ENCODE results near the gene NECAB3. TPM values are rescaled to one million over a fixed set of nuclear protein-coding genes. Genes with fewer than 3 reads are reported as not detected.

The NECAB3 gene
- total and polyA plus RNA-seq, 4 experiments from 2014 or later: 2.0 to 23.4 (median 12.9) TPM

DNA sequence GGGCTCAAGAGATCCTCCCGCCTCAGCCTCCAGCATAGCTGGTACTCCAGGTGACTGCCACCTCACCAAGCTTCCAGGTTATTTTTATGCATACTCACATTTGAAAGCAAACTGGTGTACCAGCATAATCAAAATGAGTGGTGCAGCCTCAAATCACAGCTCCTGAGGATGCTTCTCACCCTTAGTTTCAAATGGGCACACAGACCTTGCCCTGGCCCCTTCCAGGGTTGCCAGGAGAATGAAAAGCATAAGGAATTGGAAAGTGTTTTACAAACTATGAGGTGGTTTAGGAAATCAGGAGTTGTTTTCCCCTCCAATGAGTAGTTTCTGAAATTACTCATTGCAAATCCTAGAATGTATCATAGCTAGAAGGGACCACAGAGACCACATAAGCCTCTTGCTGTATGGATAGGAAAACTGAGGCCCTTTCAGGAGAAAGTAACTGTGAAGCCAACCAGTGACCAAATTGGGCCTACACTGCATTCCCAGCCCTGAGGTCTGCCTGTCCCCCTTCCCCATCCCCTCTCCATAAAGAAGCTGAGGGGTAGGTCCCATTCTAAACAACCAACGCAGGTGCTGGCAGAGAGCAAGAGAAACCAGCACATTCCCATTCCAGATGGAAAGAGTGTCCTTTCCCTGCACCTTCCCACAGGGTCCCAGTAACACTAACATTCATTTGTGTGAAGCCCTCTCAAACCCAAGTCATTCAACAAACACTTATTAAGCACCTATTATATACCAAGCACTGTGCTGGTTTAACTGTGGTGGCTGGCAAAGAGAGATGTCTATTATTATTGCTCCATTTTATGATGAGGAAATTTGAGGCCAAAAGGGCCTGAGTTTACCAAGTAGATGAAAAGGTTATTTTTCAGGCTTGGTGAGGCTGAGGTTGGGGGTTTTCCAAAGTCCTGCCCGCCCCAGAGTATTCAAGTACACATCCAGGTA, 14.0 kb upstream of the NECAB3 start:
- Histone ChIP-seq H3K27ac (ENCODE audit: low read depth, low read length) (no peak overlapping the region), H3K4me3 (ENCODE audit: low read length in 2 of 2) (no peak overlapping the region), H3K4me1 (ENCODE audit: insufficient read depth, low read length) (peaks cover 40% of the 10 kb centered on the region), H3K9me3 (ENCODE audit: control insufficient read depth in 1 of 2, low read length in 2 of 2) (no peaks in the 10 kb centered on the region), H3K27me3 (ENCODE audit: insufficient read depth, low read length) (no peaks in the 10 kb centered on the region), H3K36me3 (ENCODE audit: insufficient read depth, low read length) (no peaks in the 10 kb centered on the region)
- ChIA-PET POLR2A (ENCODE audit: partially characterized antibody) (interaction anchor here (0.9 to 4.3 kb wide), 6 partner anchors 9 to 171 kb away, joined by 3 to 21 read pairs (median 6); partner anchors contain the start of gene PXMP4), CTCF (ENCODE audit: partially characterized antibody) (interaction anchor here (1.4 to 2.1 kb wide), 2 partner anchors 21 to 30 kb away, joined by 4 to 15 read pairs; partner anchors contain the start of gene ACTL10)
- Mint-ChIP-seq H3K4me1 (peaks cover 22 to 54% (median 39%) of the 10 kb centered on the region in 4 donors), H3K4me3 (peak overlapping the region in 2 of 8 donors; percentile 8 to 11), H3K36me3 (no peaks in the 10 kb centered on the region), H3K27ac (peak overlapping the region; percentile 31 to 86 (median 76)), H3K27me3 (no peaks in the 10 kb centered on the region), H3K9me3 (no peaks in the 10 kb centered on the region)
- intact Hi-C loops (cut with micrococcal nuclease): no loop called here
- DNase-seq: no peak

DNA sequence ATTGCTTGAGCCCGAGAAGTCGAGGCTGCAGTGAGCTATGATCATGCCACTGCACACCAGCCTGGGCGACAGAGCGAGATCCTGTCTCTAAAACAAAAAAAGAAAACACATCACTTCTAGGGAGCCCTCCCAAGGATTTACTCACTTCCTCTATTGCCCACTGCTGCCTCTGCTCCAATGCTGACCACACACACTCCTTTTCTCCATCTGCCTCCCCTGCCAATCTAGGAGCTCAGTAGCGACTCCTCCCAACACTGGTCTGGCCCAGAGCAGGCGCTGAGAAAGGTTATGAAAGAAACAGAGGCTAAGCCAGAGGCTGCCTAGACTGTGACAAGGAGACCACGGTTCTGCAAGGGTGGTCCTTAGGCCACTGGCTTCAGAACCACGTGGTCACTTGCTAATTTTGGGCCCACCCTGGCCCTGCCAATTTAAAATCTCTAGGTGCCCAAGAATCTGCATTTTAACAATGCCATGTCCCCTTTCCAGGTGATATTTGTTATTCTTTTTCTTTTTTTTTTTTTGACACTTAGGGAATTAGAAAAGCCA, 13.2 kb upstream of the NECAB3 start:
- Histone ChIP-seq H3K27me3 (ENCODE audit: insufficient read depth, low read length) (no peaks in the 10 kb centered on the region), H3K36me3 (ENCODE audit: insufficient read depth, low read length) (no peaks in the 10 kb centered on the region), H3K4me3 (ENCODE audit: low read length in 2 of 2) (no peak overlapping the region), H3K4me1 (ENCODE audit: insufficient read depth, low read length) (peaks cover 40% of the 10 kb centered on the region), H3K9me3 (ENCODE audit: control insufficient read depth in 1 of 2, low read length in 2 of 2) (no peaks in the 10 kb centered on the region), H3K27ac (ENCODE audit: low read depth, low read length) (no peak overlapping the region)
- POLR2A ChIA-PET (ENCODE audit: partially characterized antibody): interaction anchor here (0.8 to 4.3 kb wide), 6 partner anchors 8 to 172 kb away, joined by 3 to 15 read pairs (median 6); partner anchors contain the start of genes ACTL10, C20orf144 and PXMP4
- Mint-ChIP-seq H3K27ac (peak overlapping the region in 5 of 7 donors; percentile 74 to 94 (median 86)), H3K4me1 (peaks cover 22 to 54% (median 39%) of the 10 kb centered on the region in 4 donors), H3K4me3 (peak overlapping the region in 3 of 8 donors; percentile 82 to 89 (median 83)), H3K9me3 (no peaks in the 10 kb centered on the region), H3K36me3 (no peaks in the 10 kb centered on the region), H3K27me3 (no peaks in the 10 kb centered on the region)
- intact Hi-C loops (cut with micrococcal nuclease): no loop called here
- DNase-seq: no peak
- CTCF ChIA-PET (ENCODE audit: partially characterized antibody): interaction anchor here (0.9 to 2.1 kb wide), 3 partner anchors 20 to 31 kb away, joined by 3 to 15 read pairs (median 4); partner anchors contain the start of gene ACTL10

DNA sequence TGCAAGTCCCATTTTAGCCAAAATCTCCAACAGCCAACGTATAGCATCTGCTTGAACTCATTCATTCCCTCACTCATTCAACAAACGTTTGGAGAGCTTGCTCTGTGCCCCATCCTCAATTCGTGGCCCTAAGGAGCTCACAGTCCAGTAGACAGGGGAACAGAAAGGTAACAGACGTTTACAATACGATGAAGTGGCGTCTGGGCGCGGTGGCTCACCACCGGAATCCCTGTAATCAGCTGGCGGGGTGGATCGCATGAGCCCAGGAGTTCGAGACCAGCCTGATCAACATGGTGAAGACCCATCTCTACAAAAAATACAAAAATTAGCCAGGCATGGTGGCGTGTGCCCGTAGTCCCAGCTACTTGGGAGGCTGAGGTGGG, 12.7 kb upstream of the NECAB3 start:
- Histone ChIP-seq H3K4me3 (ENCODE audit: low read length in 2 of 2) (no peak overlapping the region), H3K27me3 (ENCODE audit: insufficient read depth, low read length) (no peaks in the 10 kb centered on the region), H3K27ac (ENCODE audit: low read depth, low read length) (peak overlapping the region; percentile 37), H3K36me3 (ENCODE audit: insufficient read depth, low read length) (no peaks in the 10 kb centered on the region), H3K9me3 (ENCODE audit: control insufficient read depth in 1 of 2, low read length in 2 of 2) (no peaks in the 10 kb centered on the region), H3K4me1 (ENCODE audit: insufficient read depth, low read length) (peaks cover 40% of the 10 kb centered on the region)
- Mint-ChIP-seq H3K27me3 (no peaks in the 10 kb centered on the region), H3K4me1 (peaks cover 22 to 56% (median 39%) of the 10 kb centered on the region in 4 donors), H3K36me3 (no peaks in the 10 kb centered on the region), H3K9me3 (no peaks in the 10 kb centered on the region), H3K4me3 (peak overlapping the region; percentile 82 to 89 (median 84)), H3K27ac (peak overlapping the region; percentile 74 to 94 (median 91))
- POLR2A ChIA-PET (ENCODE audit: partially characterized antibody): interaction anchor here (0.8 to 4.3 kb wide), 6 partner anchors 8 to 172 kb away, joined by 3 to 15 read pairs (median 6); partner anchors contain the start of genes ACTL10, C20orf144 and PXMP4
- intact Hi-C loops (cut with micrococcal nuclease): loop anchor here (1.0 kb wide), 6 partner anchors 24 to 286 kb away; partner anchors contain the start of genes CDK5RAP1, CHMP4B and PXMP4
- CTCF ChIA-PET (ENCODE audit: partially characterized antibody): interaction anchor here (0.9 to 2.1 kb wide), 3 partner anchors 19 to 32 kb away, joined by 3 to 15 read pairs (median 4); partner anchors contain the start of gene ACTL10
- DNase-seq: no peak

- intact Hi-C loops (cut with micrococcal nuclease): loop anchor here (1.0 kb wide), 6 partner anchors 23 to 285 kb away; partner anchors contain the start of genes CDK5RAP1, CHMP4B and PXMP4
- Histone ChIP-seq H3K27me3 (ENCODE audit: insufficient read depth, low read length) (no peaks in the 10 kb centered on the region), H3K9me3 (ENCODE audit: control insufficient read depth in 1 of 2, low read length in 2 of 2) (no peaks in the 10 kb centered on the region), H3K4me3 (ENCODE audit: low read length in 2 of 2) (peak within 1 kb of the TSS in 1 of 2 donors; percentile 38), H3K36me3 (ENCODE audit: insufficient read depth, low read length) (no peaks in the 10 kb centered on the region), H3K27ac (ENCODE audit: low read depth, low read length) (peak within 1 kb of the TSS; percentile 54), H3K4me1 (ENCODE audit: insufficient read depth, low read length) (peaks cover 40% of the 10 kb centered on the region)
- no peaks in the 10 kb centered on the region for H3K27me3 Mint-ChIP-seq
- POLR2A ChIA-PET (ENCODE audit: partially characterized antibody): interaction anchor here (0.8 to 4.3 kb wide), 9 partner anchors 7 to 173 kb away, joined by 3 to 15 read pairs (median 6); partner anchors contain the start of genes ACTL10, C20orf144, PXMP4 and ZNF341
- H3K4me3 Mint-ChIP-seq: peak within 1 kb of the TSS; percentile 82 to 89 (median 86)
- peak within 1 kb of the TSS; percentile 84 to 94 (median 91) for H3K27ac Mint-ChIP-seq
- DNase-seq: peak; percentile 91 to 95 (median 93)
- no peaks in the 10 kb centered on the region for H3K36me3 Mint-ChIP-seq
- CTCF ChIA-PET (ENCODE audit: partially characterized antibody): interaction anchor here (0.9 to 2.1 kb wide), 4 partner anchors 19 to 126 kb away, joined by 3 to 15 read pairs (median 4); partner anchors contain the start of gene ACTL10
- H3K9me3 Mint-ChIP-seq: no peaks in the 10 kb centered on the region
- H3K4me1 Mint-ChIP-seq: peaks cover 26 to 62% (median 43%) of the 10 kb centered on the region in 4 donors
Measured at GRCh38 chr20:33686100-33686983, 12.1 kb upstream of the NECAB3 start, which contains the start of gene E2F1. Gene E2F1, minus strand, starts transcription at chr20:33686385. Its CDS starts 121 bp downstream, at chr20:33686264.

GRCh38 chr20:33685328-33686099, 11.3 kb upstream of the NECAB3 start:
- H3K4me3 ChIP-seq (ENCODE audit: low read length in 2 of 2): peak overlapping the region in 1 of 2 donors; percentile 38
- no peaks in the 10 kb centered on the region for H3K36me3 ChIP-seq (ENCODE audit: insufficient read depth, low read length)
- intact Hi-C loops (cut with micrococcal nuclease): loop anchor here (1.0 kb wide), 6 partner anchors 22 to 284 kb away; partner anchors contain the start of genes CDK5RAP1, CHMP4B and PXMP4
- DNase-seq: peak in 2 of 5 donors; percentile 26 to 31
- H3K9me3 ChIP-seq (ENCODE audit: control insufficient read depth in 1 of 2, low read length in 2 of 2): no peaks in the 10 kb centered on the region
- peaks cover 28 to 70% (median 47%) of the 10 kb centered on the region in 4 donors for H3K4me1 Mint-ChIP-seq
- peak overlapping the region; percentile 44 to 86 (median 74) for H3K4me3 Mint-ChIP-seq
- H3K27me3 ChIP-seq (ENCODE audit: insufficient read depth, low read length): no peaks in the 10 kb centered on the region
- H3K36me3 Mint-ChIP-seq: no peaks in the 10 kb centered on the region
- H3K27ac ChIP-seq (ENCODE audit: low read depth, low read length): peak overlapping the region; percentile 54
- H3K9me3 Mint-ChIP-seq: no peaks in the 10 kb centered on the region
- H3K4me1 ChIP-seq (ENCODE audit: insufficient read depth, low read length): peaks cover 46% of the 10 kb centered on the region
- no peaks in the 10 kb centered on the region for H3K27me3 Mint-ChIP-seq
- CTCF ChIA-PET (ENCODE audit: partially characterized antibody): interaction anchor here (0.9 to 1.5 kb wide), 3 partner anchors 17 to 195 kb away, joined by 3 to 5 read pairs (median 3); partner anchors contain the start of gene CBFA2T2
- POLR2A ChIA-PET (ENCODE audit: partially characterized antibody): interaction anchor here (0.9 to 1.3 kb wide), 6 partner anchors 18 to 46 kb away, joined by 3 to 14 read pairs (median 4); partner anchors contain the start of genes ACTL10, PXMP4 and ZNF341
- H3K27ac Mint-ChIP-seq: peak overlapping the region; percentile 26 to 86 (median 70)

Measured in CD4-positive, alpha-beta memory T cell (primary cell).